IPS-15b (cell line): Measurements from ENCODE around the gene ENAH.
A peak's percentile ranks its signal among the peaks of the same experiment; 100 is the strongest.

Source experiments
- H3K27me3 ChIP-seq: one replicate; pipeline ENCODE4 v1.6.1; 2013; ENCODE audit warnings: low read length; ENCODE audit not compliant: control insufficient read depth, insufficient read depth
- H3K36me3 ChIP-seq: one replicate; pipeline ENCODE4 v1.6.1; 2013; ENCODE audit warnings: low read length; ENCODE audit not compliant: control insufficient read depth, insufficient read depth
- H3K4me1 ChIP-seq: one replicate; pipeline ENCODE4 v1.6.1; 2013; ENCODE audit warnings: mild to moderate bottlenecking, low read length; ENCODE audit not compliant: control insufficient read depth, insufficient read depth
- H3K4me3 ChIP-seq: one replicate; pipeline ENCODE4 v1.5.1; 2013; ENCODE audit warnings: low read depth, low read length
- H3K9ac ChIP-seq: one replicate; pipeline ENCODE4 v1.6.1; 2013; ENCODE audit warnings: low read depth, mild to moderate bottlenecking, low read length
- H3K9me3 ChIP-seq: one replicate; pipeline ENCODE4 v1.6.1; 2013; ENCODE audit warnings: mild to moderate bottlenecking, low read length; ENCODE audit not compliant: control insufficient read depth, insufficient read depth

Gene ENAH

GRCh38 chr1:225595974-225596551 is 56.9 kb downstream of the ENAH start:
- Histone ChIP-seq H3K4me3 (no peak overlapping the region), H3K4me1 (no peaks in the 10 kb centered on the region)

GRCh38 chr1:225595452-225595851 is 57.5 kb downstream of the ENAH start:
- H3K36me3 ChIP-seq, result no peaks in the 10 kb centered on the region
- H3K9me3 ChIP-seq, result no peaks in the 10 kb centered on the region
- H3K27me3 ChIP-seq, result no peaks in the 10 kb centered on the region
- H3K4me1 ChIP-seq, result no peaks in the 10 kb centered on the region
- H3K9ac ChIP-seq, result no peak overlapping the region
- H3K4me3 ChIP-seq, result no peak overlapping the region

More at GRCh38 chr1:225595974-225596551, 56.9 kb downstream of the ENAH start:
- Histone ChIP-seq H3K9ac (no peak overlapping the region), H3K9me3 (no peaks in the 10 kb centered on the region), H3K27me3 (no peaks in the 10 kb centered on the region), H3K36me3 (no peaks in the 10 kb centered on the region)

GRCh38 chr1:225593414-225593813 is 59.5 kb downstream of the ENAH start:
- Histone ChIP-seq H3K36me3 (no peaks in the 10 kb centered on the region), H3K9me3 (no peaks in the 10 kb centered on the region), H3K9ac (no peak overlapping the region)

GRCh38 chr1:225592362-225593025 is 60.4 kb downstream of the ENAH start:
- Histone ChIP-seq H3K4me1 (peaks cover 13% of the 10 kb centered on the region), H3K9me3 (no peaks in the 10 kb centered on the region), H3K36me3 (no peaks in the 10 kb centered on the region), H3K9ac (no peak overlapping the region), H3K27me3 (no peaks in the 10 kb centered on the region), H3K4me3 (no peak overlapping the region)

More at GRCh38 chr1:225593414-225593813, 59.5 kb downstream of the ENAH start:
- H3K4me3 ChIP-seq, result no peak overlapping the region
- H3K27me3 ChIP-seq, result no peaks in the 10 kb centered on the region
- peaks cover 3% of the 10 kb centered on the region for H3K4me1 ChIP-seq

GRCh38 chr1:225587310-225587709 is 65.6 kb downstream of the ENAH start:
- Histone ChIP-seq H3K4me3 (no peak overlapping the region), H3K9me3 (no peaks in the 10 kb centered on the region), H3K27me3 (no peaks in the 10 kb centered on the region), H3K36me3 (no peaks in the 10 kb centered on the region), H3K9ac (no peak overlapping the region), H3K4me1 (peaks cover 23% of the 10 kb centered on the region)

GRCh38 chr1:225581186-225581585 is 71.7 kb downstream of the ENAH start:
- Histone ChIP-seq H3K9me3 (no peaks in the 10 kb centered on the region), H3K4me3 (no peak overlapping the region), H3K9ac (no peak overlapping the region), H3K36me3 (no peaks in the 10 kb centered on the region), H3K27me3 (no peaks in the 10 kb centered on the region), H3K4me1 (peaks cover 20% of the 10 kb centered on the region)

- Histone ChIP-seq H3K9me3 (no peaks in the 10 kb centered on the region), H3K4me1 (peaks cover 20% of the 10 kb centered on the region), H3K9ac (peak overlapping the region; percentile 8), H3K4me3 (no peak overlapping the region), H3K27me3 (no peaks in the 10 kb centered on the region), H3K36me3 (no peaks in the 10 kb centered on the region)
Observed at GRCh38 chr1:225580238-225581099, 72.5 kb downstream of the ENAH start.

- no peaks in the 10 kb centered on the region for H3K9me3 ChIP-seq
- H3K27me3 ChIP-seq, result no peaks in the 10 kb centered on the region
- no peak overlapping the region for H3K4me3 ChIP-seq
- H3K4me1 ChIP-seq, result peaks cover 20% of the 10 kb centered on the region
- no peak overlapping the region for H3K9ac ChIP-seq
- no peaks in the 10 kb centered on the region for H3K36me3 ChIP-seq
Observed at GRCh38 chr1:225578251-225578977, 74.5 kb downstream of the ENAH start.

- peaks cover 16% of the 10 kb centered on the region for H3K4me1 ChIP-seq
- H3K9me3 ChIP-seq, result no peaks in the 10 kb centered on the region
- H3K4me3 ChIP-seq, result no peak overlapping the region
- no peaks in the 10 kb centered on the region for H3K27me3 ChIP-seq
- no peak overlapping the region for H3K9ac ChIP-seq
- H3K36me3 ChIP-seq, result no peaks in the 10 kb centered on the region
Observed at GRCh38 chr1:225577241-225577640, 75.7 kb downstream of the ENAH start.

GRCh38 chr1:225573216-225573615 is 79.7 kb downstream of the ENAH start:
- Histone ChIP-seq H3K4me3 (no peak overlapping the region), H3K9ac (no peak overlapping the region), H3K4me1 (peaks cover 10% of the 10 kb centered on the region), H3K9me3 (no peaks in the 10 kb centered on the region), H3K27me3 (no peaks in the 10 kb centered on the region), H3K36me3 (no peaks in the 10 kb centered on the region)

GRCh38 chr1:225572422-225572821 is 80.5 kb downstream of the ENAH start:
- Histone ChIP-seq H3K9ac (no peak overlapping the region), H3K4me1 (peaks cover 7% of the 10 kb centered on the region), H3K9me3 (no peaks in the 10 kb centered on the region), H3K27me3 (no peaks in the 10 kb centered on the region), H3K4me3 (no peak overlapping the region), H3K36me3 (no peaks in the 10 kb centered on the region)
